Measurements from ENCODE around the gene PPARA.

Gene PPARA

DNA sequence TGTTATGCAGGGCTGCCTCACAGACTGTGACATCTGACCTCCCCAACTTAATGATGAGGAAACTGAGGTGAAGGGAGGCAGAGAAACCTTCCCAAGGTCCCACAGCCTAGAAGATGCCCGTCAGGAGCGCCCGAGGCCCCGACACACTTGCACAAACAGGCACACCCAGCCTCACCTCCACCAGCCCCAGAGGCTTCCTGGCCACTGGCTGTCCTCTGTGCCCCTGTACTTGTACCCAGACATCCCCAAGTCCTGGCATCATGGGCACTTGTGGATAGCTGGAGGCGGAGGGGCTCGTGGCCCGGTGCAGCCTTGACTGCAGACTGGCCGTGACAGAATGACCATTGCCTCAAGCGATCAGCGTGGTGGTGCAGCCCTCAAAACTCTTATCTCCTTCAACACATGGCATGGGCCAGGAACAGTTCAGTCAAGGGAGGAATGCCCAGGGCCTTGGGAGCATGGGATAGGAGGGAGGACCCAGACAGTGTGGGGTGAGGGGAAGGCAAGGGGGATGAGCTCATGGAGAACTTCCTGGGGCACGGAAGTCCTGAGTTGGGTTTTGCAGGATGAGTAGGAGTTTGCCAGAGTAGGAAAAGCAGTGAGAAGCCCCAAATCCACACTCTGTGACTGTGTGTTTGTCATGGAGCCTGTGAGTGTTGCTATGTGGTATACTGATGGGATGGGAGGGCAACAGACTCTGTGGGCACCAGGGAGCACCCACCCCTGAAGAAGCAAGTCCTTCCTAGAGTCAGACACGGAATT, 25.8 kb upstream of the PPARA start:
- TF ChIP-seq, protein P1, sequence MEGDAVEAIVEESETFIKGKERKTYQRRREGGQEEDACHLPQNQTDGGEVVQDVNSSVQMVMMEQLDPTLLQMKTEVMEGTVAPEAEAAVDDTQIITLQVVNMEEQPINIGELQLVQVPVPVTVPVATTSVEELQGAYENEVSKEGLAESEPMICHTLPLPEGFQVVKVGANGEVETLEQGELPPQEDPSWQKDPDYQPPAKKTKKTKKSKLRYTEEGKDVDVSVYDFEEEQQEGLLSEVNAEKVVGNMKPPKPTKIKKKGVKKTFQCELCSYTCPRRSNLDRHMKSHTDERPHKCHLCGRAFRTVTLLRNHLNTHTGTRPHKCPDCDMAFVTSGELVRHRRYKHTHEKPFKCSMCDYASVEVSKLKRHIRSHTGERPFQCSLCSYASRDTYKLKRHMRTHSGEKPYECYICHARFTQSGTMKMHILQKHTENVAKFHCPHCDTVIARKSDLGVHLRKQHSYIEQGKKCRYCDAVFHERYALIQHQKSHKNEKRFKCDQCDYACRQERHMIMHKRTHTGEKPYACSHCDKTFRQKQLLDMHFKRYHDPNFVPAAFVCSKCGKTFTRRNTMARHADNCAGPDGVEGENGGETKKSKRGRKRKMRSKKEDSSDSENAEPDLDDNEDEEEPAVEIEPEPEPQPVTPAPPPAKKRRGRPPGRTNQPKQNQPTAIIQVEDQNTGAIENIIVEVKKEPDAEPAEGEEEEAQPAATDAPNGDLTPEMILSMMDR (IDR thresholded peaks at IDR 0.05; ENCODE audit: low read depth, low read length), result no peak
- no peak for DNase-seq (ENCODE audit: extremely low read depth, low read depth)

DNA sequence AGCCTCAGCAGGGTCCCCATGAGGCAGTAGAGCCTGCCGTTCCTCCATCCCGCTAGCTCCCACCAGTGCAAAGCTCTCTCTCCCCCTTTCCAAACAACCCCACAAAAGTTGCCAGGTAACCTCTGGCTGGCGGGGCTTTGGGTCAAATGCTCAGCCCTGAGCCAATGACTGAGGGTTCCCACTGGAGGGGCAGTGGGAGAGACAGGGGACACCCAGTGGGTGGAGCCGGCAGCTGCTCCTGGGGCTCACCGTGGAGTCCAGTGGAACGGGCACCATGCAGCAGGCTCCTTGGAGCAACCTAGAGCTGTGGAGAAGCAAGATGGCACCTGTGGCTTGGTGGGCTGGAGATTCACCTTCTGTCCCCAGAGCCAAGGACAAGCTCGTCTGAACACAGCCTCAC, 25.0 kb upstream of the PPARA start:
- TF ChIP-seq, protein P1 (IDR thresholded peaks at IDR 0.05; ENCODE audit: low read depth, low read length), result no peak
- DNase-seq (ENCODE audit: extremely low read depth, low read depth), result no peak

- DNase-seq (ENCODE audit: extremely low read depth, low read depth), result no peak
- TF ChIP-seq, protein P1 (IDR thresholded peaks at IDR 0.05; ENCODE audit: low read depth, low read length), result no peak
Observed at GRCh38 chr22:46125816-46126765, 24.2 kb upstream of the PPARA start.

DNA sequence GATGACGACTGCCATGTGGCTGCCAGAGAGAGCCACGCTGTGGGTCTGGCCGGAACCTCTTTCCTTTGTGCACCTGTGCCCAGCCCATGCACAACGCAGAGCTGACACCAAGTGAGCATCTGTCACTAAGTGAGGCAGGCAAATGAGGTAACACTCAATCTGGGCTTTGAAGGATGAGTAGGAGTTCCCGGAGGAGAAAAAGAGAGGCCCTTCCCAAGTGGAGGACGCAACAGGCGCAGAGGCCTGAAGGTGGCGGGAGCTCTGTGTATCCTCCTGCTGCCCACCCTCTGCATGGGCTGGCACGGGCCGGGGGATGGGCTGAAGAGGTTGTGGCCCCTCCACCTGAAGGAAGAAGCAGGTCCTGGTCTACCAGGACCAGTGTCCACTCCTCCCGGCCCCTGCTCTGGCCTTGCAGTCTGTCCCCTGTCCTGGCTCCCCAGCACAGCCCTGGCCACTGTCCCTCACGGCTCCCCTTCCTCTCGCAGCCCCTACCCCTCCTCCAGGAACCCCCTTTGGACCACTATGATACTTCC, 23.4 kb upstream of the PPARA start:
- TF ChIP-seq, protein P1 (IDR thresholded peaks at IDR 0.05; ENCODE audit: low read depth, low read length), result no peak
- DNase-seq (ENCODE audit: extremely low read depth, low read depth), result no peak

DNA sequence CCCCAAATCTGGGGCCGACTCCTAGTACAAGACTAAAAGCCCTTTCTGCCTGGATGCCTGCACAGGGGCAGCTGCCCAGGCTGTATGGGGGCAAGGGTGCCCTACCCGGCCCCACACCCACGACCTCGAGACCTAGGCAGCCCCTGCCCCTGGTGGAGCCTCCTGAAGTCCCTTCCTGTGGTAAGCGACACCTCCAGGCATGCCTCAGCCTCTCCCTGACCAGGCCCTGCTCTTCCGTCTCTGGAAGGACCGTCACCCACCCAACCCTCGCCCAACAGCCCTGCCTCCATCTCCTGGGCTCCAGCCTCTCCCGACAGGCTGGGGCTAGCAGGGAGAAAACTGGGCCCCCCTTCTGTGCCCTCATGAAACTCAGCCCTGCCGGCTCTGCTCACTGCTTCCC, 22.8 kb upstream of the PPARA start:
- no peak for DNase-seq (ENCODE audit: extremely low read depth, low read depth)
- TF ChIP-seq, protein P1 (IDR thresholded peaks at IDR 0.05; ENCODE audit: low read depth, low read length), result no peak

- DNase-seq (ENCODE audit: extremely low read depth, low read depth), result no peak
- TF ChIP-seq, protein P1 (IDR thresholded peaks at IDR 0.05; ENCODE audit: low read depth, low read length), result no peak
Observed at GRCh38 chr22:46128606-46129005, 21.7 kb upstream of the PPARA start.

Data from AG09319 (cell line).